Fibroblast of mammary gland (primary cell): Measurements from ENCODE around the gene NATD1.

Source experiments
- DNase-seq: peaks from one replicate; pipeline ENCODE4 v3.0.0-alpha.2; 2010; ENCODE audit warnings: low read depth
- H3K4me3 ChIP-seq: 2 replicates; pipeline ENCODE4 v1.5.1; 2011; ENCODE audit warnings: low read depth, mild to moderate bottlenecking, low read length, moderate library complexity; ENCODE audit not compliant: control insufficient read depth
- CTCF ChIP-seq: conservative IDR thresholded peaks from 2 replicates; pipeline ENCODE4 v1.5.1; 2011; ENCODE audit warnings: low read depth, low read length, inconsistent platforms; ENCODE audit not compliant: control insufficient read depth, insufficient read depth

NATD1 gene

GRCh38 chr17:21279582-21279981 lies 26.4 kb upstream of the NATD1 start:
- DNase-seq, result no peak
- H3K4me3 ChIP-seq, result no peak overlapping the region
- TF ChIP-seq CTCF, result no peak

GRCh38 chr17:21279198-21279535 lies 26.0 kb upstream of the NATD1 start:
- TF ChIP-seq CTCF, result no peak
- DNase-seq, result no peak
- no peak overlapping the region for H3K4me3 ChIP-seq

- TF ChIP-seq CTCF, result no peak
- no peak overlapping the region for H3K4me3 ChIP-seq
- DNase-seq, result no peak
Observed at GRCh38 chr17:21278450-21279197, 25.4 kb upstream of the NATD1 start.

- DNase-seq, result no peak
Observed at GRCh38 chr17:21277332-21277731, 24.1 kb upstream of the NATD1 start.

GRCh38 chr17:21276264-21276588 lies 23.0 kb upstream of the NATD1 start:
- no peak for TF ChIP-seq CTCF
- H3K4me3 ChIP-seq, result peak overlapping the region; percentile 58
- DNase-seq, result no peak

More at GRCh38 chr17:21277332-21277731, 24.1 kb upstream of the NATD1 start:
- TF ChIP-seq CTCF, result no peak
- no peak overlapping the region for H3K4me3 ChIP-seq

GRCh38 chr17:21275579-21276263 lies 22.5 kb upstream of the NATD1 start:
- no peak for TF ChIP-seq CTCF
- peak; percentile 63 for DNase-seq
- H3K4me3 ChIP-seq, result peak overlapping the region; percentile 58
